HepG2 (cell line): ENCODE results near the gene SLC7A4. TPM values are rescaled to one million over a fixed set of nuclear protein-coding genes. Genes with fewer than 3 reads are reported as not detected.

ENCODE experiments used
- AKAP8 ChIP-seq: sonication (generic); formaldehyde crosslinking; IDR thresholded peaks from 2 replicates; pipeline ENCODE4 v1.5.1; 2020; ENCODE audit warnings: mild to moderate bottlenecking, missing genetic modification reagents
- ATM ChIP-seq: fragments of 450-650 bp; IDR thresholded peaks from 2 replicates; pipeline ENCODE4 v1.7.1; 2017; ENCODE audit warnings: mild to moderate bottlenecking, borderline replicate concordance
- EP300 ChIP-seq, 3 experiments: sonication (generic) in 1 of 3; formaldehyde crosslinking in 1 of 3; IDR thresholded peaks; 2 replicates each; pipeline versions ENCODE4 v1.5.1 to v1.6.1; 2011 to 2020; ENCODE audit warnings: low read depth in 2 of 3, low read length in 2 of 3, borderline replicate concordance in 1 of 3, improper control_type of control experiment in 1 of 3, mild to moderate bottlenecking in 1 of 3, missing genetic modification reagents in 1 of 3, moderate library complexity in 1 of 3
- EZH2 ChIP-seq: conservative IDR thresholded peaks from 2 replicates; pipeline ENCODE4 v1.6.1; 2012; ENCODE audit warnings: mild to moderate bottlenecking, low read depth, low read length, moderate library complexity
- FOXJ3 ChIP-seq: sonication (generic); formaldehyde crosslinking; IDR thresholded peaks from 2 replicates; pipeline ENCODE4 v1.4.0; 2020; ENCODE audit warnings: missing genetic modification reagents, mild to moderate bottlenecking, borderline replicate concordance
- FOXO1 ChIP-seq: sonication (generic); formaldehyde crosslinking; IDR thresholded peaks from 2 replicates; pipeline ENCODE4 v1.4.0; 2020; ENCODE audit warnings: missing genetic modification reagents
- PCBP1 ChIP-seq: fragments of 200-400 bp; formaldehyde crosslinking; IDR thresholded peaks from 2 replicates; pipeline ENCODE4 v1.6.1; 2017; ENCODE audit warnings: mild to moderate bottlenecking, low read depth, low read length, borderline replicate concordance
- PHF8 ChIP-seq: sonication (generic); formaldehyde crosslinking; IDR thresholded peaks from 2 replicates; pipeline ENCODE4 v1.5.0; 2020; ENCODE audit warnings: missing genetic modification reagents
- SATB2 ChIP-seq: sonication (generic); formaldehyde crosslinking; IDR thresholded peaks from 2 replicates; pipeline ENCODE4 v1.5.0; 2020; ENCODE audit warnings: missing genetic modification reagents
- SMC3 ChIP-seq: IDR thresholded peaks from 2 replicates; pipeline ENCODE4 v1.6.1; 2011; ENCODE audit warnings: low read length, improper control_type of control experiment
- ZNF234 ChIP-seq: sonication (generic); formaldehyde crosslinking; conservative IDR thresholded peaks from 2 replicates; pipeline ENCODE4 v1.5.1; 2020; ENCODE audit warnings: mild to moderate bottlenecking, missing genetic modification reagents
- ZNF326 ChIP-seq: sonication (generic); formaldehyde crosslinking; IDR thresholded peaks from 2 replicates; pipeline ENCODE4 v1.4.0; 2020; ENCODE audit warnings: missing genetic modification reagents, borderline replicate concordance
- ZNF772 ChIP-seq: sonication (generic); formaldehyde crosslinking; IDR thresholded peaks from 2 replicates; pipeline ENCODE4 v1.5.0; 2020; ENCODE audit warnings: mild to moderate bottlenecking, missing genetic modification reagents
- polyA plus RNA-seq, 8 experiments: library from polyadenylated mRNA; depleted of rRNA in 3 of 8; stranded (reverse) in 7 of 8; unstranded in 1 of 8; fragments of >200 nt; fragmentation: Illumina TruSeq in 4 of 8; extraction: Trizol in 4 of 8; gene quantifications; 2 replicates each; pipeline versions ENCODE4 v1.2.1 to v1.2.3, GENCODE V29; 2011 to 2016; ENCODE audit warnings: low read depth in 4 of 8, missing spikeins in 1 of 8, mixed read lengths in 1 of 8; ENCODE audit not compliant: insufficient read depth in 1 of 8
- total RNA-seq, 5 experiments: library from RNA; depleted of rRNA; stranded (reverse); fragments of >200 nt; fragmentation: Illumina TruSeq; extraction: Trizol; gene quantifications; 2 replicates each; pipeline ENCODE4 v1.2.3, GENCODE V29; 2016; ENCODE audit warnings: low read depth in 1 of 5
- TF ChIP-seq, protein P1 (sequence below): sonication (generic); formaldehyde crosslinking; IDR thresholded peaks from 2 replicates; pipeline ENCODE4 v1.4.0; 2020; ENCODE audit warnings: missing genetic modification reagents, borderline replicate concordance
- TF ChIP-seq, protein P2 (sequence below): sonication (generic); formaldehyde crosslinking; IDR thresholded peaks from 2 replicates; pipeline ENCODE4 v1.8.0; 2022; ENCODE audit warnings: missing genetic modification reagents, low read depth, mild to moderate bottlenecking, borderline replicate concordance
- TF ChIP-seq, protein P3 (sequence below): sonication (generic); formaldehyde crosslinking; conservative IDR thresholded peaks from 2 replicates; pipeline ENCODE4 v1.4.0; 2020; ENCODE audit warnings: missing genetic modification reagents
- TF ChIP-seq, protein P4 (sequence below): sonication (generic); formaldehyde crosslinking; conservative IDR thresholded peaks from 2 replicates; pipeline ENCODE4 v1.8.1; 2023; ENCODE audit warnings: missing genetic modification reagents
- TF ChIP-seq, protein P5 (sequence below): sonication (generic); formaldehyde crosslinking; IDR thresholded peaks from 2 replicates; pipeline ENCODE4 v1.5.0; 2020; ENCODE audit warnings: mild to moderate bottlenecking, missing genetic modification reagents

Gene SLC7A4
- total and polyA plus RNA-seq, 2 of the 13 experiments (the other 11 are each of a cell fraction or from before 2014, with no cell fraction given): not detected

DNA sequence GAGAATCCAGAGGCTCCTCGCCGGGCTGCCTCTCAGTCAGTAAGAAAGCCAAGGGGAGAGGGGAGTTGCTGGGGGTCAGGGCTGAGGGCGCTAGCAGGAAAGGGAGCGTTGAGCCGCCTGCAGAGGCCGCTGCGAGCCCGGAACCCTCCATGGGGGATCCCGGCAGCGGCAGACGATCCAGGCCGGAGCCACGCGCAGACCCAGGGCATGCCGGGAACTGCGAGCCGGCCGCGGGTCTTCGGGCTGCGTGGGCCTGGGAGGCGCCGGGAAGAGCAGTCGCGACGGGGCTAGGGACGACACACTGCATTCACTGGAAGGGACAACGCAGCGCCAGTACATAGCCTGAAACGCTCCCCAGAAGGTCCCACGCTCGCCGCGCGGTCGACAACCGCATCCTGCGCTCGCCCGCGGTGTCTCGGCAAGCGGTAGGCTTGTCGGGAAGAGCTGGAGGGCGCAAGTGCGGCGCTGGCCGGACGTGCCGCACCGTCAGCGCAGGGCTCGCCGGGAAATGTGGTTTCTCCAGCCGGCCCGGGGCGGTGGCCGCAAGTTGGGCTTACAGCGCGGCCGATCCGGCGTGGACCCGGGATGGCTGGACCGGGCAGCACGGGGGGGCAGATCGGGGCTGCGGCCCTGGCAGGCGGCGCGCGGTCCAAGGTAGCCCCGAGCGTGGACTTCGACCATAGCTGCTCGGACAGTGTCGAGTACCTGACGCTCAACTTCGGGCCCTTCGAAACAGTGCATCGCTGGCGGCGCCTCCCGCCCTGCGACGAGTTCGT lies 50.4 kb downstream of the SLC7A4 start, which contains the start of gene LZTR1 (continued):
- peak; percentile 92; the same call in 1 of the 2 replicates for TF ChIP-seq ZNF234
- peak; percentile 97 for TF ChIP-seq AKAP8 (CRISPR knock-in tag)
- TF ChIP-seq FOXJ3 (CRISPR knock-in tag): peak; percentile 87; the same call in 1 of the 2 replicates
- TF ChIP-seq EZH2: no peak
- TF ChIP-seq, protein P1, sequence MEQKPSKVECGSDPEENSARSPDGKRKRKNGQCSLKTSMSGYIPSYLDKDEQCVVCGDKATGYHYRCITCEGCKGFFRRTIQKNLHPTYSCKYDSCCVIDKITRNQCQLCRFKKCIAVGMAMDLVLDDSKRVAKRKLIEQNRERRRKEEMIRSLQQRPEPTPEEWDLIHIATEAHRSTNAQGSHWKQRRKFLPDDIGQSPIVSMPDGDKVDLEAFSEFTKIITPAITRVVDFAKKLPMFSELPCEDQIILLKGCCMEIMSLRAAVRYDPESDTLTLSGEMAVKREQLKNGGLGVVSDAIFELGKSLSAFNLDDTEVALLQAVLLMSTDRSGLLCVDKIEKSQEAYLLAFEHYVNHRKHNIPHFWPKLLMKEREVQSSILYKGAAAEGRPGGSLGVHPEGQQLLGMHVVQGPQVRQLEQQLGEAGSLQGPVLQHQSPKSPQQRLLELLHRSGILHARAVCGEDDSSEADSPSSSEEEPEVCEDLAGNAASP (CRISPR knock-in tag): 0 out of 2 replicates have a peak, but pooled peaks have one; percentile 7
- TF ChIP-seq, protein P2, sequence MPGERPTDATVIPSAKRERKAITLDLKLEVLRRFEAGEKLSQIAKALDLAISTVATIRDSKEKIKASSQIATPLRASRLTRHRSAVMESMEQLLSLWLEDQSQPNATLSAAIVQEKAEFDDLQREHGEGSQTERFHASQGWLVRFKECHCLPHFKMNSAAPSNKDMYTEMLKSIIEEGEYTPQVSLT (CRISPR knock-in tag): no peak; the same call in 1 of the 2 replicates
- peak; percentile 93; the same call in 1 of the 2 replicates for TF ChIP-seq ZNF772
- TF ChIP-seq, protein P3, sequence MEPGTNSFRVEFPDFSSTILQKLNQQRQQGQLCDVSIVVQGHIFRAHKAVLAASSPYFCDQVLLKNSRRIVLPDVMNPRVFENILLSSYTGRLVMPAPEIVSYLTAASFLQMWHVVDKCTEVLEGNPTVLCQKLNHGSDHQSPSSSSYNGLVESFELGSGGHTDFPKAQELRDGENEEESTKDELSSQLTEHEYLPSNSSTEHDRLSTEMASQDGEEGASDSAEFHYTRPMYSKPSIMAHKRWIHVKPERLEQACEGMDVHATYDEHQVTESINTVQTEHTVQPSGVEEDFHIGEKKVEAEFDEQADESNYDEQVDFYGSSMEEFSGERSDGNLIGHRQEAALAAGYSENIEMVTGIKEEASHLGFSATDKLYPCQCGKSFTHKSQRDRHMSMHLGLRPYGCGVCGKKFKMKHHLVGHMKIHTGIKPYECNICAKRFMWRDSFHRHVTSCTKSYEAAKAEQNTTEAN (CRISPR knock-in tag): peak; percentile 87
- TF ChIP-seq ATM: no peak
- TF ChIP-seq PHF8 (CRISPR knock-in tag): peak; percentile 98
- peak; percentile 65; the same call in 1 of the 2 replicates for TF ChIP-seq FOXO1 (CRISPR knock-in tag)
- peak in 1 of 2 experiments; percentile 13; a peak in 1 of 4 replicates for TF ChIP-seq EP300 (IDR thresholded peaks at IDR 0.05; ENCODE audit: low read depth in 2 of 2, low read length in 2 of 2)
- peak; percentile 41 for TF ChIP-seq EP300 (CRISPR knock-in tag; IDR thresholded peaks at IDR 0.05; ENCODE audit: borderline replicate concordance)
- no peak for TF ChIP-seq PCBP1
- TF ChIP-seq, protein P4, sequence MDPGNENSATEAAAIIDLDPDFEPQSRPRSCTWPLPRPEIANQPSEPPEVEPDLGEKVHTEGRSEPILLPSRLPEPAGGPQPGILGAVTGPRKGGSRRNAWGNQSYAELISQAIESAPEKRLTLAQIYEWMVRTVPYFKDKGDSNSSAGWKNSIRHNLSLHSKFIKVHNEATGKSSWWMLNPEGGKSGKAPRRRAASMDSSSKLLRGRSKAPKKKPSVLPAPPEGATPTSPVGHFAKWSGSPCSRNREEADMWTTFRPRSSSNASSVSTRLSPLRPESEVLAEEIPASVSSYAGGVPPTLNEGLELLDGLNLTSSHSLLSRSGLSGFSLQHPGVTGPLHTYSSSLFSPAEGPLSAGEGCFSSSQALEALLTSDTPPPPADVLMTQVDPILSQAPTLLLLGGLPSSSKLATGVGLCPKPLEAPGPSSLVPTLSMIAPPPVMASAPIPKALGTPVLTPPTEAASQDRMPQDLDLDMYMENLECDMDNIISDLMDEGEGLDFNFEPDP (CRISPR knock-in tag): 0 out of 2 replicates have a peak, but pooled peaks have one; percentile 87
- TF ChIP-seq, protein P5, sequence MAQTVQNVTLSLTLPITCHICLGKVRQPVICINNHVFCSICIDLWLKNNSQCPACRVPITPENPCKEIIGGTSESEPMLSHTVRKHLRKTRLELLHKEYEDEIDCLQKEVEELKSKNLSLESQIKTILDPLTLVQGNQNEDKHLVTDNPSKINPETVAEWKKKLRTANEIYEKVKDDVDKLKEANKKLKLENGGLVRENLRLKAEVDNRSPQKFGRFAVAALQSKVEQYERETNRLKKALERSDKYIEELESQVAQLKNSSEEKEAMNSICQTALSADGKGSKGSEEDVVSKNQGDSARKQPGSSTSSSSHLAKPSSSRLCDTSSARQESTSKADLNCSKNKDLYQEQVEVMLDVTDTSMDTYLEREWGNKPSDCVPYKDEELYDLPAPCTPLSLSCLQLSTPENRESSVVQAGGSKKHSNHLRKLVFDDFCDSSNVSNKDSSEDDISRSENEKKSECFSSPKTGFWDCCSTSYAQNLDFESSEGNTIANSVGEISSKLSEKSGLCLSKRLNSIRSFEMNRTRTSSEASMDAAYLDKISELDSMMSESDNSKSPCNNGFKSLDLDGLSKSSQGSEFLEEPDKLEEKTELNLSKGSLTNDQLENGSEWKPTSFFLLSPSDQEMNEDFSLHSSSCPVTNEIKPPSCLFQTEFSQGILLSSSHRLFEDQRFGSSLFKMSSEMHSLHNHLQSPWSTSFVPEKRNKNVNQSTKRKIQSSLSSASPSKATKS (CRISPR knock-in tag): no peak; the same call in 1 of the 2 replicates
- peak; percentile 83 for TF ChIP-seq ZNF326 (CRISPR knock-in tag)
- TF ChIP-seq SATB2 (CRISPR knock-in tag): peak; percentile 96
- no peak for TF ChIP-seq SMC3
